Measurements from ENCODE around the gene HEBP1. TPM values are rescaled to one million over a fixed set of nuclear protein-coding genes. Genes with fewer than 3 reads are reported as not detected.
"Not testable (repeated sequence)": the region's sequence is repeated elsewhere in the genome, so short reads cannot be mapped to it uniquely, and the experiment has no call there.

HEBP1 gene, protein sequence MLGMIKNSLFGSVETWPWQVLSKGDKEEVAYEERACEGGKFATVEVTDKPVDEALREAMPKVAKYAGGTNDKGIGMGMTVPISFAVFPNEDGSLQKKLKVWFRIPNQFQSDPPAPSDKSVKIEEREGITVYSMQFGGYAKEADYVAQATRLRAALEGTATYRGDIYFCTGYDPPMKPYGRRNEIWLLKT
- 14.0 TPM for total RNA-seq

DNA sequence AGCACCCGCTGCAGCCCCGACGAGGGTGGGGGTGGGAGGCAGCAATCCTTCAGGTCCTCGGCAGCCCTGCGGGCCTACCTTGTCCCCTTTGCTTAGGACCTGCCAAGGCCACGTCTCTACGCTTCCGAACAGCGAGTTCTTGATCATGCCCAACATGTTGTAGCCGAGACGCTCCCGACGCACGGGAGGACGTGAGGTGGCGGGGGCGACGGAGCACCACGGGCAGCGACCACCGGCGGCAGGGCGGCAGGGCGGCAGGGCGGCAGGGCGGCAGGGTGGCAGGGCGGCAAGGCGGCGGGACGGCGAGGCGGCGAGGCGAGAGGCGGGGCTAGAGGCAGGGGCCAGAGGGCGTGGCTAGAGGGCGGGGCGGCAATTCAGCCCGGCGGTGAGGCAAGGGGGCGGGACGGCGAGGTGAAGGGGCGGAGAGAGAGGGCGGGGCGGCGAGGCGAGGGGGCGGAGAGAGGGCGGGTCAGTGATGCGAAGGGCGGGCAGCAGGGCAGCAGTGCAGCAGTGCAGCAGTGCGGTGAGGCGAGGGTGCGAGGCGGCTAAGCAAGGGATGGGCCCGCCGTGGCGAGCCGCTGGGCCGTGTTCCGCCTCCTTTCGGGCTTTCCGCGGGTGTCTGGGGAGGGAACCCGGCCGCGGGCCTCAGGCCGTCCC is at the start of gene HEBP1:
TSS of gene HEBP1 (minus strand) at position 307 of the 657 bp plus-strand sequence. CDS start at position 156, 151 bp downstream.
- DNase-seq, result peak; percentile 97

DNA sequence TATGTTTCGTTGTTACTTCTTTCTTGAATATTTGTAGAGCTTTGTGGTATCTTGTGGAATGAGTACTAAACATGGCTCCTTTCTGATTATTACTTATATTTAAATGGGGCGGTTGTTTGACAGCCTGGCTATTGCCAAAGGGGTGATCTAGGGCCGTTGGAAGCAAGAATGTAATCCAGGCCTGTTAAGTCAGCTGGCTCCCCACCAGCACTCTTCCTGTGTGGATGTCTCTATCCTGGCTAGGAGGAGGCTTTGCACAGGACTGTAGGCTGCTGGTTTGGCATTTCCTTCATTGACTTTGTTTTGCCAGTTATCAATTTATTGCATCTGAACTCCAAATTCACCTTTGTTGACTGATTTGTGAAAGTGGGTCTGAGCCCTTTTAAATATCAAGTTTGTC is 49.8 kb upstream of the HEBP1 start:
- no peak for DNase-seq

DNA sequence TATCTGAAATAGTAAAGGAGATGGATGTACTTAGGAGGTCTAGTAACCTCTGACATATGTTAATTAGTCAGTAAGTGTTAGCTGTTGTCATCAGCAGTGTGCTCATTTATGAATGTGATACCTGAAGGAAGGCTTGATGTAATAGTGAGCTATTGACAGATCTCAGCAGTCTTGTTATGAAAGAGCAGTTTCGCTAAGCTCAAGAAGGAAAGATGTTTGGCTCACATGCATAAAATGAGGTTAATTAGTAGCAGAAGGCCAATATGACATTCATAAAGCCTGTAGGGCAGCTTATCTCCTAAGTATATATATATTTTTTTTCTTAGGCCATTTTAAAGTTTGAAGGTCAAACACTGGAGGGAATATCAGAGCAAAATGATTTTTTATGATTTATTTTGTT is 46.9 kb upstream of the HEBP1 start:
- DNase-seq, result no peak

DNA sequence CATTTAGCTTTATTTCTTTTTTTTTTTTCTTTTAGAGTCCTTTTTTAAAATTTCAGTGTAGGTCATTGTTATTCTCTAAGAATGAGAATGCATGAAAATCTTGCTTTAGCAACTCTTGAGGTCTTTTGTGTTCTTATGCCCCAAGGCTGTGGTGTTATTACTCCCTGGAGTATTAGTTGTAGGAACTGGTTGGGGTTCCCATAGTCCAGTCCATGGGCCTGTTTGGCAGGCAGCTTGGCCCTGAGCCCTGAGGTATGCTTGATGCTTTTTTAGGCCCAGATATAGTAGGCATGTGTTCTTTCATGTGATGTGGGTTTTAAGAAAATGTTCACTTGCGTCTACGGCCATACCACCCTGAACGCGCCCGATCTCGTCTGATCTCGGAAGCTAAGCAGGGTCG is 45.8 kb upstream of the HEBP1 start:
- DNase-seq, result no peak

DNA sequence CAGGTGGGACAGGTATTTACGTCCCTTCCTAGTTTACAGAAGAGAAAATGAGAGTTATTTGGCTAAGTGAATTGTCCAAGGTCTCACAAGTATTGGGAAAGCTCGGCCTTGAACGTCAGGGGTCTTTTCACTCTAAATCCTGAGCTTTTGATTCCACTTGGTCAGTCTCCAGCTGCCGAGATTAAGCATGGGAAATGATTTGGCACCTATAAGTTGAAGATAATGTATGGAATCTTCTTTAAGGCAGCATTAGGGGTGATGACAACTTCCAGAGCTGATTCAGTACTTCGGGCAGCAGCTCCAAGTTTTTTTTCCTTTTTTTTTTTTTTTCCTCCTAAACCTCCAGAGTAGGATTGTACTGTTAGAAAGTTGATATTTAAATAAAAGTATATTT is 44.8 kb upstream of the HEBP1 start:
- peak; percentile 19 for DNase-seq

DNA sequence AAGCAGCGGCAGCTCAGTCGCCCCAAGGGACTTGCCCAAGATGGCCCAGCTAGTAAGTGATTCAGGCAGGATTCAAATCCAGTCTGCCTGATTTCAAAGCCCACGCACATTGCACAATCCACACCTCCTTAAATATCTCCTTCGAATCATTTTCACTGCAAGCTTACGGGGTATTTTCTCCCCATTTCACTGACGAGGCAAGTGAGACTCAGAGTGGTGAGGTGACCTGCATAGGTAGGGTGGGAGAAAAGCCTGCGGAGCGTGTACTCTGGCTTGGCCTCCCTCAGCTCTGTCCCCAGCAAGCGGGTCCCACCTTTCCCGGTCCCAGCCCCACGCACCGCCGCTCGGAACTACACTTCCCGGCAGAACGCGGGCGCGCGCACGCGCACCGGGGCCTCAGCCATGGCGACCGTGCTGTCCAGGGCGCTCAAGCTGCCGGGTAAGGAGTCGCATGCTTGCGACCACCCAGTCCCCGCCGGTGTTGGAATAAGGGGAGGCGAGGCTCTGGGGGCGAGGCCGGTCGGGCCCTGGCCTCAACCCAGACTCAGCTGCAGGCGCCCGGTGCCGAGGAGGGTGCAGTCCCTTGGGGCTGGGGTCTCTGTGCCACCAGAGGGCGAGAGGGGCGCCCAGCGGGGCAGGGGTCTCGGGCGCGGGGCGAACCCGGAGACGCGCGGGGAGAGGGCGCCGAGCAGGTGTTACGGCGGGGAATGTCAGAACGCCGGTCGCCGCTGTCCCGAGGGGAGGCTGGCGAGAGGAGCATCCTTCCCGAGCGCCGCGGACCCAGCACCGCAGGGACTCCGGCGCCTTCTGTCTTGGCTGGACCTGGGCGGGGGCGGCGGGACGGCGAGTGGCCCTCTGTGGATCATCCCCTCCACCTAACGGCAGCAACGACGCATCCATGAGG is 44.2 kb upstream of the HEBP1 start, which contains the start of gene FAM234B:
TSS of gene FAM234B (plus strand) at position 380 of the 904 bp plus-strand sequence. CDS start at position 403, 23 bp downstream.
- DNase-seq, result peak; percentile 81

DNA sequence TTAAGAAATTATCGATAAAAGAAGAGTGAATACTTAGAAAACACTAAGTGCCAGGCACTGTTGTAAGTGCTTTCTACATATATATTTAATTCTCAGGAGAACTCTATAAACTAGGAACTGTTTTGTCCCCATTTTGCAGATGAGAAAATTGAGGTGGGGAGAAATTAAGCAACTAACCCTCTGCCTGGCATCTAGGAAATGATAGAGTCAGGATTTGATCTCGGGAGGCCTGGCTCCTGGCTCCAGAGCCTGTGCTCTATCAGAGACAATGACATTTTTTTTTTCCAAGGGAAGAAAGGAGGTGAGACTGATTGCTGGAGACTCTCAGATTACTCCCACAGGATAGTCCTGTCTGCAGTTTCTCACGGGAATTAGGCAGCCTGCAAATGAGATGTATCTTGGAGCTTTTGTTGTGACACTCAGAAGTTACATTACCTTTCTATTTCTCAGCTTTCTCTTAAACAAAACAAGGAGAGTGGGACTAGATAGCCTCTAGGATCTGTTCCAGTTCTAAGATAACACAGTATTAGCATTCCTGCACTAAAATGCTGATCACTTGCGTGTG is 42.7 kb upstream of the HEBP1 start:
- no peak for DNase-seq

DNA sequence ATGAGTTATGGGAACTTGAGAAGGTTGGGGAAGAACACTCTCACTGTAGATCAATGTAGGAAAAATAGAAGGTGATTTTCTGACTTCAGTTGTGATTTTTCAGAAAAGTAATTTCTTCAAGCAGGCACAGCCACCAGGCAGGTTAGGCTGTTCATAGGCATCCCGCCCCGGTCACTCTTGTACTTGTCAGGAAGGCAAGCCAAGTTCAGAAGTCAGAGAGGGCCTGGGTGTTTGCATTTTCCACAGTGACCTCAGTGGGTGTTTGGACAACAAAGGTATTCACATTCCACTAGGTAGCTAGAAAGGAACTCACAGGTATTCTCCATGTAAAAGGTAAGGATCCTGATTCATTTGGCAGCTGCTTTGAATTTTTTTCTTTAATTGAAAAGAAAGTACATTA is 41.2 kb upstream of the HEBP1 start:
- DNase-seq, result no peak

DNA sequence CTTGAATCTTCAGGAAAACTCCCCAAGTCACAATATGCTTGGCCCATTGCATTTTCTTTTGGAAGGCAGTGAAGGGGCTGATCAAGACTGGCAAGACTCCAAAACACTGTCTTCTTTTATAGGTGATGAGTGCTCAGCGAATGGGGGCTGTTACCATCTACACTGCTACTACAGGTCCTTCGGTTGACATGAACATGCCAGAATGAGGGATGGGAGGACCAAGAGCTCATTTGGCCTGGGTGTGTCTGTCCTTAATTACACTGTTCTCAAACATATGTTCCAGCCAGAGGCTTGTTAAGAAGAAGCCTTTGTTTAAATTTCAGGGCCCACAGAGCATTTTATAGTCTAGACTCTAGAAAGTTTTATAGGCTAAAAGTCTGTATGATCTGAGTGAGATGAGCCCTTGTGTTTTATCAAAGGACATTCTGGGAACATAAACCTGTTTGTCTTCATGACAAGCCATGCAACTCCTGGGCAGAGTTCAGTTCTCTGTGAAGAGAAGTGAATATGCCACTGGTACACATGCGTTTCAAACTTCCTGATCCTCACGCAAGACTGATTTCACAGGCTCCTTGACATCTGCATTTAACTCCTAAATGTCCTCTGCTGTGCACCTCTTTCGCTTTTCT is 39.4 kb upstream of the HEBP1 start:
- DNase-seq, result no peak

DNA sequence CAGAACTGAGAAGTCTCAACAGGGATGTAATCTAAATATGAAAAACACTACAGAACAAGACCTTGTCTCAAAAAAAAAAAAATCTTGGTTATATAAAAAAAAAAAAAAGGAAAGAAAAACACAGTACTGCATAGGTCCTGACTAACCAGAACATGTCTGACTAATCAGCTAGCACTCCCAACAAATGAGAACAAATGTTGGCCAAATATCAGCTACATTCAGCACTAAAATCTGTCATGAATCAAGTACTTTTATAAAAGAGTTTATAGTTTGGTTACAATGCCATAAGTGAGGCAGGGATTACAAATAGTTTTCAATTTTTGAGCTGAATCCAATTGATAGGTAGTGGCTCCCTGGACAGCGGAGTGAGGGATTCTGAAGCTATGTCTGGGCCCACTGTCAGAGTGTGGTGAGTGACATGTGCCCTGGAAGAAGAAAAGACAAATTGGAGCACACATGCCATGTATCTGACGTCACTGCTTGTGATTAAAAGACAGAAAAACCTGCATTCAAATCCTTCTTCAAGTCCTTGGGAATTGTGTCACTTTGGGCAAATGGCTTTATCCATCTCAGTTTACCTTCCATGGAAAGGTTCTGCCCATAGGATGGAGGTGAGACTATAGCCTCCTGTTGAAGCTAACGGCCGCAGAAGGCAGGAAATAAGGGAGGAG is 38.6 kb upstream of the HEBP1 start:
- no peak for DNase-seq

DNA sequence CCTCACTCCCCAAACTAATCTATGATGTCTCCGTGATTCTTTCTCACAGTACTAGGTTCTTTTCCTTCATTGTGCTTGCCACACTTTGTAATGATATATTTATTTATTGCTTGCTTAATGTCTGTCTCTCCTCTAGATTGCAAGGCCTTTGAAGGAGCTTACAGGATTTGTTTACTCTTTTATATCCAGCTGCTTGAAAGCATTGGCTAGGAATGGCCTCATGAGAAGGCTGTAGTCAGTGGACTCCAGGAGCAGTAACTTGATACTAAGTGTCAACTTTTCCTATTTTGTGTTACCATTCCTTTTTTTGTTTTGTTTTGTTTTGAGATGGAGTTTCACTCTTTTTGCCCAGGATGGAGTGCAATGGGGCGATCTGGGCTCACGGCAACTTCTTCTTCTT is 36.8 kb upstream of the HEBP1 start:
- DNase-seq, result no peak

DNA sequence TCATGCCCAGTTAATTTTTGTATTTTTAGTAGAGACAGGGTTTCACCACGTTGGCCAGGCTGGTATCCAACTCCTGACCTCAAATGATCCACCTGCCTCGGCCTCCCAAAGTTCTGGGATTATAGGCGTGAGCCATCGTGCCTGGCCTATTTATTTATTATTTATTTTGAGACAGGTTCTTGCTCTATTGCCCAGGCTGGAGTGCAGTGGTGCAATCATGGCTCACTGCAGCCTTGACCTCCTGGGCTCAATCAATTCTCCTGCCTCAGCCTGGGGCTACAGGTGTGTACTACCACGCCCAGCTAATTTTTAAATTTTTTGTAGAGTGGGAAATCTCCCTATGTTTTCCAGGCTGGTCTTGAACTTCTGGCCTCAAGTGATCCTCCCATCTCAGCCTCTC is 35.3 kb upstream of the HEBP1 start:
- DNase-seq, result not testable (repeated sequence)

DNA sequence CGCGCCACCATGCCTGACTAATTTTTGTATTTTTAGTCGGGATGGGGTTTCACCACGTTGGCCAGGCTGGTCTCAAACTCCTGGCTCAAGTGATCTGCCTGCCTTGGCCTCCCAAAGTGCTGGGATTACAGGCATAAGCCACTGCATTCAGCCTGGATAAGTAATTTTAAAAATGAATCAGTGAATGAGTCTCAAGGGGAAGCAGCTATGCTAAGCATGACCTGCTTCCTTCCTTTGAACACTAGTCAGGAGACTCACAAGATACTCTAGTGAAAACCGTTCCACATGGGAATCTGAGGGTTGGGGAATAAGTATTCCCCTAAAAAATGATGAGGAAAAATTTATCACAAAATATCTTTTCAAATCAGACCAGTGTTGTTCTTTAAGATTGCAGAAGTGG is 33.4 kb upstream of the HEBP1 start:
- peak; percentile 10 for DNase-seq

DNA sequence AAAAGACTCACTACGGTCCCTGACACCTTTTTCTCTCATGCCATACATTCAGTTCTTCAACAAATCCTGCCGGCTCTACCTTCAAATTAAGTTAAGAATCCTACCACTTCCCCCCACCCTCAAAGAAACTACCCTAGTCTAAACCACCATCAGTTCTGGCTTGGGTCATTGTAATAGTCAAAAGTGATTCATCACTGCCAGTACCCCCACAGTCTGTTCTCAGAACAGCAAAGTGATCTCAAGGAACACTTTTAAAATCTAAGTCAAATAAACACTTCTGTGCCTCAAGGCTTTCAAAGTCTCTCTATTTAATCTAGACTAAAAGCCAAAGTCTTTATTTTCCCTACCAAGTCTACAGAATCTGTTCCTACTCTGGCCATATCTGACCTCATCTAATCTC is 32.1 kb upstream of the HEBP1 start:
- no peak for DNase-seq

DNA sequence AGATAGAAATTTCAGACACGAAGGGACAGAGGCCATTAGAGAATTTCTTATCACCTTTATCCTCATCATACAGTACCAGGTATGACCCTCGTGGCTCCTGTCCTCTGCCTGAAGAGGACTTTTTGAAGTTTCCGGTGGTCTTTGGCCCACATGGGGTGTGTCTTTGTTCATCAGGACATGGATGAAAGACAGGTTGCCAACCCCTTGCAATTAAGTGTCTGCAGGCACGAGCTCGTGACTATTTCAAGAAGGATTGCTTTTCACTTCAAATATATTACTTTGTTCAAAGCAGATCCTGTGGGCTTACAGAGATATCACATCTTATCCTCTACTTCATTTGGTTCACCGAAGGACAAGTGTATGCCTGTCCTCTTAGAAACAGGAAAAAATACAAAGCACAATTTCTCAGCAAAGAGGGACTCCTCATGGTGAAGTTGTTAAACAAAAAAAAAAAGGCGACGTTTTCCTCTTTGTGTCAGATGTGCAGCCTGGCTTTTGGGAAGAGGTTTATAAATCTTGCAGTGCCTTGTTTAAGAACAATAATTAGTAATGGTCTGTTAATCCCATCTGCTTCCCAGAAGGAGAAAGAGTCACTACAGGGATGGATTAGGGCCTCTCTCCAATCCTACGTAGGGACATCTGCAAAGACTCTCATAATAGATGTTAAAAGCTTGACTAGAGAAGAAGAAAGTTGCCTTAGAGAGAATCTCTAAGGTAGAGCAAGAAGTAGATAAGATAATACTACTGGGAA is 30.7 kb upstream of the HEBP1 start:
- peak; percentile 15 for DNase-seq

DNA sequence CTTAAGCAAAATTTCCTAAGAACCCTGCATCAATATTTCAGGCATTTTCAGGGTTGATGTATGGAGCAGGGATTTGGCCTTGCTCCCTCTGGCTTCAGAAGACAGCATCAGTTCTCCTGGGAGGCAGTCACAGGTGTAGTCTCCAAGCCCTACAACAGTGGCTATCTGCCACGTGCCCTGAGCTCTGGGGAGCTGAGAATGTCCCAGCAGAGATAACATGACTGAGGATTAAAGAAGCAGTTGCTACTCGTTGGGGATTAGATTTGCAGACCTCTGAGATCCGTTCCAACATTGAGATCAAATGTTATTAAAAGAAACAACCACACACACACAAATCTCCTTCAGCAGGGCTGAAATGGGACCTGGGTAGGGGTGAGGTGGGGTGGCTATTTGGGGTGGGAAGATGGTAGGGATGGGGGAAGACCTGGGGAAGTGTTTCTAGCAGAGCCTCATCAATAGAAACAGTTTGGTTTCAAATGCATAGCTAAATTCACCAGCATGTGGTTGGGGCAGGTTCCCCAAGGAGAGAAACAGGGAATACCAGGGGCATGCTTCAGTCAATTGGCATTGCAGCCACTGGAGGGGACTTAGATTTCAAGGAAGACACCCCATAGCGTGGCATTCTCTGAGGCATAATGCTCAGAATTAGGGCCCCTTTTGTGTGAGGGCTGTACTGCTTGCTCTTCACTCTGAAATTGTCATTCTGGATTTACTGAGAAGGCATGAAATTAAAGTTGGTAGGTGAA is 28.9 kb upstream of the HEBP1 start:
- peak; percentile 40 for DNase-seq

DNA sequence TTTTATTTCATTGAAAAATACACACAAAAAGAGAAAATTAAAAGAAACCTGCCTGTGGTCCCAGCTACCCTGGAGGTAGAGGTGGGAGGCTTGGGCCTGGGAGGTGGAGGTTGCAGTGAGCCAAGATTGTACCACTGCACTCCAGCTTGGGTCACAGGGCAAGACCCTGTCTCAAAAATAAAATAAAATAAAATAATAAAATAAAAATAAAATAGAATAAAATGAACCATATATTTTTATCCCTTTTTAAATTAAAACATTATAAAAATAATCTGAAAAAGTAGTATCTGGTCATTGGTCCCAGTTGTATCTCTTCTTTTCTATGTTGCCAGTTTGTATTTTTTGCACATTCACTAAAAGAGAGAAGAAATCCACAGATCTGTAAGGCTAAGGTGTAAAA is 27.4 kb upstream of the HEBP1 start:
- DNase-seq, result no peak

DNA sequence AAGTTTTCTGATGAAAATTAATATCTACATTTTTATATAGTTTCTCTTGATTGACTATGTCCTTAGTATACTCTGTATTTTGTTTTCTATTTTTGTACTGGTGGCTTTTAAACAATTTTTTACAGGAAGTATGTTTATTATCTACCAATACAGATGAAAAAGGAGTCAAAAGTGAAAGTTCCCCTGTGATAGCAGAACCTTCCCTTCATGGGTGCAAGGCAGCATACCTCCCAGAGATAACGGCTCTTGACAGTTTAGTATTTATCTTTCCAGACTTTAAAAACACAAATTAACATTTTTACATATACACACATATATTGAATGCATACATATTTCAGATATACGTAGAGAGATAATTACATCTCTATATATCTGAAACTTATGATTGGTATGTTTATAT is 27.0 kb upstream of the HEBP1 start:
- DNase-seq, result no peak

DNA sequence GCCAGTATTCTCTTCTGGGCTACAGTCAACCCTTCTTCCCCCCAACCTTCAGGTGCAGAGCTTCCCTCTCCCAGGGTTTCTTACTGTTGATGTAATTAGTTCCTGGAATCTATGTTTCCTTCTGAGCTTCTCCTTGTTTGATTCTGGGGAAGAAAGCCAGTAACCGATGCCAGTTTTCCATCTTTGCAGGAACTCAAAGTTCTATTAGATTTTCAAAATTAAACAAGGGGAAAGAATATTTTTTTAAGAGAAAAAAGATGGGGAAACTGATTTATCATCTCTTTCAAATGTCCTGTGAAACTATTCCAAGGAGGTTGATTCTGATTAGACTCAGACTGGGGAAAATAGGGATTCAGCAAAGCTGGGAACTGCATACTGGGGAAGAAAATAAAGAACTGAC is 26.2 kb upstream of the HEBP1 start:
- peak; percentile 45 for DNase-seq

DNA sequence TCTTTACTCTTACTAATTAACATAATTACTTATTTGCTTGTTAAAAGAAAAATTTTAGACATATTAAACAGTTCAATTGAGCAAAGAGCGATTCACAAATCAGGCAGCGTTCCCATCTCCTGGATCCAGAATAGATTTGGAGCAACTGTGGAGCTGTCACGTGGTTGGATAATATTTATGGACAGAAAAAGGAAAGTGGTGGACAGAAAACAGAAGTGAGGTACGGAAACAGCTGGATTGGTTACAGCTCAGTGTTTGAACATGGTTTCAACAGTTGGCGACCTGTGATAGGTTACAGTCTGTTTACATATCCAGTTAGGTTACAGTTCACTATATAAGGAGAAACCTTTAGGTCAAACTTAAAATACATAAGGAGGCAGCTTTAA is 24.5 kb upstream of the HEBP1 start:
- no peak for DNase-seq
